DND-41 (cell line): ENCODE results near the gene STK11.

Experiments used
- ATAC-seq: fragments of 200-7000 bp; cut with Tn5 transposase; 3 replicates; pipeline ENCODE4 v1.9.1; 2021; ENCODE audit warnings: low read depth; ENCODE audit not compliant: insufficient read depth
- DNase-seq: peaks from one replicate; pipeline ENCODE4 v3.0.0-alpha.2; 2020
- H2AFZ ChIP-seq: 2 replicates; pipeline ENCODE4 v1.6.0; 2012; ENCODE audit warnings: low read depth, low read length
- H3K27ac ChIP-seq: 2 replicates; pipeline ENCODE4 v1.5.1; 2012; ENCODE audit warnings: low read length, inconsistent platforms
- H3K27me3 ChIP-seq: fragments of 200-600 bp; sonication (generic); 2 replicates; pipeline ENCODE4 v1.6.0; 2012; ENCODE audit warnings: low read length, mild to moderate bottlenecking, inconsistent platforms; ENCODE audit not compliant: insufficient read depth, poor library complexity
- H3K36me3 ChIP-seq: 2 replicates; pipeline ENCODE4 v1.5.1; 2012; ENCODE audit warnings: low read length, inconsistent platforms; ENCODE audit not compliant: insufficient read depth
- H3K4me1 ChIP-seq: 2 replicates; pipeline ENCODE4 v1.5.1; 2012; ENCODE audit warnings: mild to moderate bottlenecking, low read length; ENCODE audit not compliant: insufficient read depth
- H3K4me2 ChIP-seq: 2 replicates; pipeline ENCODE4 v1.6.0; 2012; ENCODE audit warnings: mild to moderate bottlenecking, moderate library complexity, low read length, inconsistent platforms; ENCODE audit not compliant: insufficient read depth
- H3K4me3 ChIP-seq, 2 experiments: fragments of 200-600 bp in 1 of 2; shearing (Covaris generic) in 1 of 2; 2 replicates each; pipeline ENCODE4 v1.5.1; 2012 to 2016; ENCODE audit warnings: inconsistent platforms in 2 of 2, low read length in 2 of 2, mild to moderate bottlenecking in 2 of 2, low read depth in 1 of 2, moderate library complexity in 1 of 2
- H3K79me2 ChIP-seq: 2 replicates; pipeline ENCODE4 v1.6.0; 2012; ENCODE audit warnings: low read length, inconsistent platforms; ENCODE audit not compliant: insufficient read depth
- H3K9ac ChIP-seq: 2 replicates; pipeline ENCODE4 v1.6.0; 2012; ENCODE audit warnings: low read depth, mild to moderate bottlenecking, inconsistent platforms, low read length, moderate library complexity
- H3K9me3 ChIP-seq: 2 replicates; pipeline ENCODE4 v1.5.1; 2012; ENCODE audit warnings: low read length, moderate library complexity, mild to moderate bottlenecking, inconsistent platforms; ENCODE audit not compliant: insufficient read depth, severe bottlenecking
- H4K20me1 ChIP-seq: 2 replicates; pipeline ENCODE4 v1.6.0; 2012; ENCODE audit warnings: low read length; ENCODE audit not compliant: insufficient read depth
- EZH2 ChIP-seq: IDR thresholded peaks from 3 replicates; pipeline ENCODE4 v1.6.1; 2012; ENCODE audit warnings: borderline replicate concordance, low read depth, mild to moderate bottlenecking, moderate library complexity, low read length, inconsistent platforms; ENCODE audit not compliant: severe bottlenecking
- TF ChIP-seq, protein P1 (sequence below): IDR thresholded peaks from 2 replicates; pipeline ENCODE4 v1.5.1; 2012; ENCODE audit warnings: borderline replicate concordance, low read length, moderate library complexity, mild to moderate bottlenecking; ENCODE audit not compliant: poor library complexity, severe bottlenecking; ENCODE audit errors: extremely low read depth

The STK11 gene

DNA sequence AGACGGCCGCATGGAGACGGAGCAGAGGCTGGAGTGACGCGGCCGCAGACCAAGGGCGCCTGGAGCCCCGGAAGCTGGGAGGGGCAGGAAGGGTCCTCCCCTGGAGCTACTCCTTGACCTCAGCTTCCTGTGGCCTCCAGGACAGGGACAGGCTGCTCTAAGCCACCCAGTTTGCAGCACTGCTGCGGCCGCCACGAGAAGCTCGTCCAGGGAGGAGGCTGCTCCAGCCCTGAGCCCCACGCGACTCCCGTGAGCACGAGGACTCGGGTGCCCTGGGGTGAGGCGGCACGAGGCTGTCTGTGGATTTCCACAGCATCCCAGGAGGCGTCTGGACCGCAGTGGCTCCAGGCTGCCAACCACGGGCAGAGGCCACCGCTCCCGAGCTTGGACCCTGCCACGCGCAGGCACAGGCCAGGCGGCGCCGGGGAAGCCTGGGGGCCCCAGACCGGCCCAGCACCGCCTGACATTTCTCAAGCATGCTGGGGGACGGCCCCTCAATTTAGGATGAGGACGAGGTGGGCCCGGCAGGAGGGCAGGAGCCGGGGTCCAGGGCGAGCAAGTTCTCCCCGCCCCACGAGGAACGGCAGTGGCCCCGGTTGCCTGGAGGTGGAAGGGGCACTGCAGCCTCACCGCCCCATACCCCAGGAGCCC, 42.2 kb upstream of the STK11 start:
- TF ChIP-seq, protein P1, sequence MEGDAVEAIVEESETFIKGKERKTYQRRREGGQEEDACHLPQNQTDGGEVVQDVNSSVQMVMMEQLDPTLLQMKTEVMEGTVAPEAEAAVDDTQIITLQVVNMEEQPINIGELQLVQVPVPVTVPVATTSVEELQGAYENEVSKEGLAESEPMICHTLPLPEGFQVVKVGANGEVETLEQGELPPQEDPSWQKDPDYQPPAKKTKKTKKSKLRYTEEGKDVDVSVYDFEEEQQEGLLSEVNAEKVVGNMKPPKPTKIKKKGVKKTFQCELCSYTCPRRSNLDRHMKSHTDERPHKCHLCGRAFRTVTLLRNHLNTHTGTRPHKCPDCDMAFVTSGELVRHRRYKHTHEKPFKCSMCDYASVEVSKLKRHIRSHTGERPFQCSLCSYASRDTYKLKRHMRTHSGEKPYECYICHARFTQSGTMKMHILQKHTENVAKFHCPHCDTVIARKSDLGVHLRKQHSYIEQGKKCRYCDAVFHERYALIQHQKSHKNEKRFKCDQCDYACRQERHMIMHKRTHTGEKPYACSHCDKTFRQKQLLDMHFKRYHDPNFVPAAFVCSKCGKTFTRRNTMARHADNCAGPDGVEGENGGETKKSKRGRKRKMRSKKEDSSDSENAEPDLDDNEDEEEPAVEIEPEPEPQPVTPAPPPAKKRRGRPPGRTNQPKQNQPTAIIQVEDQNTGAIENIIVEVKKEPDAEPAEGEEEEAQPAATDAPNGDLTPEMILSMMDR, result no peak
- TF ChIP-seq EZH2, result no peak
- Histone ChIP-seq H3K9ac (no peak overlapping the region), H3K27me3 (no peaks in the 10 kb centered on the region), H3K79me2 (peaks cover 54% of the 10 kb centered on the region), H3K36me3 (peaks cover 4% of the 10 kb centered on the region; the same call in 1 of the 2 replicates), H3K9me3 (no peaks in the 10 kb centered on the region), H3K4me3 (no peak overlapping the region), H3K4me2 (no peak overlapping the region), H3K4me1 (peaks cover 4% of the 10 kb centered on the region; the same call in 1 of the 2 replicates), H3K27ac (no peak overlapping the region), H2AFZ (no peak overlapping the region), H4K20me1 (peaks cover 54% of the 10 kb centered on the region)
- DNase-seq, result no peak
- no peak for ATAC-seq

DNA sequence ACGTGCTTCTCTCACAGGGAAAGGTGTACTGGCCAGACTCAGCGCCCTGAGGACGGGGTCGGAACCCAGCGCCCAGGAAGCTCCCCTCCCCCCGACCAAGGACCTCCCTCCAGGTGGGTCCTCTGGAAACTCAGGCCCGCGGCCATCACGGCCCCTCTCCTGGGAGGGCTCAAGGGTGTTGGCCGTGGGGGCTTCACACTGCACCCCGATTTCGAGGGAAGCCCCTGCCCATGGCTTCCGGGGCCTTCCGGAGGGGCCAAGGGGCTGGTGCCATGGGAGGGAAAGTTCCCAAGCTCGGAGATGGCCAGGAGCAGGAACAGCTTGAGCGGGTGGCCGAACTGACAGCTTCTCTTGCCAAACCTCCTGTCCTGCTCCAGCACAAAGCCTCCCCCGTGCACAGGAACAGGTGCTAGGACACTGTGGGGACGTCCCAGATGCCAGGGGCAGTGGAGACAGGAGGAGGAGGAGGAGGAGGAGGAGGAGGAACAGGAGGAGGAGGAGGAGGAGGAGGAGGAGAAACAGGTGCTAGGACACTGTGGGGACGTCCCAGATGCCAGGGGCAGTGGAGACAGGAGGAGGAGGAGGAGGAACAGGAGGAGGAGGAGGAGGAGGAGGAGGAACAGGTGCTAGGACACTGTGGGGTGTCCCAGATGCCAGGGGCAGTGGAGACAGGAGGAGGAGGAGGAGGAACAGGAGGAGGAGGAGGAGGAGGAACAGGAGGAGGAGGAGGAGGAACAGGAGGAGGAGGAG, 41.5 kb upstream of the STK11 start:
- no peaks in the 10 kb centered on the region for H3K9me3 ChIP-seq
- peaks cover 9% of the 10 kb centered on the region; the same call in 1 of the 2 replicates for H3K36me3 ChIP-seq
- DNase-seq, result no peak
- no peak overlapping the region for H3K4me3 ChIP-seq
- no peak overlapping the region for H3K4me2 ChIP-seq
- H3K9ac ChIP-seq, result no peak overlapping the region
- TF ChIP-seq EZH2, result no peak
- TF ChIP-seq, protein P1, result no peak
- H3K4me1 ChIP-seq, result peaks cover 5% of the 10 kb centered on the region; the same call in 1 of the 2 replicates
- H3K27me3 ChIP-seq, result no peaks in the 10 kb centered on the region
- peaks cover 56% of the 10 kb centered on the region for H4K20me1 ChIP-seq
- H2AFZ ChIP-seq, result no peak overlapping the region
- peaks cover 55% of the 10 kb centered on the region for H3K79me2 ChIP-seq
- no peak overlapping the region for H3K27ac ChIP-seq
- no peak for ATAC-seq

DNA sequence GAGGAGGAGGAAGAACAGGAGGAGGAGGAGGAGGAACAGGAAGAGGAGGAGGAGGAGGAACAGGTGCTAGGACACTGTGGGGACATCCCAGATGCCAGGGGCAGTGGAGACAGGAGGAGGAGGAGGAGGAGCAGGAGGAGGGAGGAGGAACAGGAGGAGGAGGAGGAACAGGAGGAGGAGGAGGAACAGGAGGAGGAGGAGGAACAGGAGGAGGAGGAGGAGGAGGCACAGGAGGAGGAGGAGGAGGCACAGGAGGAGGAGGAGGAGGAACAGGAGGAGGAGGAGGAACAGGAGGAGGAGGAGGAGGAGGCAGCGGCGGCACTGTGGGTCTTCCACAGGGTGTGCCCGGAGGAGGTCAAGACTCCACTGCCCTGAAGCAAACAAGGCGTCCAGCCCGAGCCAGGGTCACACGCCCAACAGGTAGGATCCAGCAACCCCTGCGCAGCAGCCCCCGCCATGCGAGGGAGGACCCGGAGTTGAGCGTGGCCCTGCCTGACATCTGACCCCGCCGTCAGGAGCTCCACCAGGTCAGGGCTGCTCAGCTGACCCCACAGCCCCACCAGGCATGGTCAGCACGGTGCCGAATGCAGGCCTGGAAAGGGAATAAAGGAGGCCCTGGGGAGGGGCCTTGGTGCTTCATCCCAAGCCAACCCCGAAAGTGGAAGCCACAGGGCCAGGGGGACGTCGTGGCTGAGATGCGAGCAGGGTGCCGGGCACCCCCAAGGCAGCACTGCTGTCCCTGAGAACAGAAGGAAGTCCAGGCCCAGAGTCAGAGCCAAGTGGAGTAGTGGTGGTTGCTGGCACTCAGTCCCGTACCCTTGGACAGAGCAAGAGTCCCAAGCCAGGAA, 40.7 kb upstream of the STK11 start:
- no peaks in the 10 kb centered on the region for H3K9me3 ChIP-seq
- no peak overlapping the region for H3K4me3 ChIP-seq
- H3K9ac ChIP-seq, result no peak overlapping the region
- no peaks in the 10 kb centered on the region for H3K27me3 ChIP-seq
- peaks cover 5% of the 10 kb centered on the region; the same call in 1 of the 2 replicates for H3K4me1 ChIP-seq
- H3K36me3 ChIP-seq, result peaks cover 9% of the 10 kb centered on the region; the same call in 1 of the 2 replicates
- ATAC-seq, result no peak
- DNase-seq, result no peak
- H2AFZ ChIP-seq, result no peak overlapping the region
- peaks cover 60% of the 10 kb centered on the region for H4K20me1 ChIP-seq
- H3K4me2 ChIP-seq, result no peak overlapping the region
- peaks cover 61% of the 10 kb centered on the region for H3K79me2 ChIP-seq
- no peak overlapping the region for H3K27ac ChIP-seq
- TF ChIP-seq, protein P1, result no peak
